ENCODE measurements around the gene CCL28. TPM values are rescaled to one million over a fixed set of nuclear protein-coding genes. Genes with fewer than 3 reads are reported as not detected.
"Not testable (repeated sequence)": the region's sequence is repeated elsewhere in the genome, so short reads cannot be mapped to it uniquely, and the experiment has no call there.

CCL28 gene
- total RNA-seq: 1 to 10 TPM in 1 of 2 donors, under 1 TPM in 1; 0.30 to 1.3 TPM

GRCh38 chr5:43412156-43412555, at the start of gene CCL28:
CCL28 (minus strand) TSS chr5:43412391; CDS start chr5:43412316, 75 bp downstream.
- DNase-seq (ENCODE audit: low spot score): no peak
- no peaks in the 10 kb centered on the region for H3K4me1 ChIP-seq
- H3K9me3 ChIP-seq: no peaks in the 10 kb centered on the region
- H3K27me3 ChIP-seq: no peaks in the 10 kb centered on the region
- no peak within 1 kb of the TSS for H3K4me3 ChIP-seq
- TF ChIP-seq CTCF (IDR thresholded peaks at IDR 0.05): no peak
- H3K27ac ChIP-seq: no peak within 1 kb of the TSS
- no peaks in the 10 kb centered on the region for H3K36me3 ChIP-seq

GRCh38 chr5:43461066-43461465, 48.9 kb upstream of the CCL28 start:
- no peak for TF ChIP-seq CTCF (IDR thresholded peaks at IDR 0.05)
- Histone ChIP-seq H3K27me3 (no peaks in the 10 kb centered on the region), H3K27ac (no peak overlapping the region), H3K36me3 (peaks cover under 1% of the 10 kb centered on the region), H3K9me3 (peaks cover 2 to 4% of the 10 kb centered on the region in 2 donors), H3K4me1 (no peaks in the 10 kb centered on the region), H3K4me3 (no peak overlapping the region)
- DNase-seq (ENCODE audit: low spot score): no peak

GRCh38 chr5:43456556-43456955, 44.4 kb upstream of the CCL28 start:
- Histone ChIP-seq H3K27me3 (no peaks in the 10 kb centered on the region), H3K27ac (no peak overlapping the region), H3K4me1 (no peaks in the 10 kb centered on the region), H3K9me3 (no peaks in the 10 kb centered on the region), H3K4me3 (no peak overlapping the region), H3K36me3 (peaks cover 8% of the 10 kb centered on the region)
- no peak for TF ChIP-seq CTCF (IDR thresholded peaks at IDR 0.05)
- no peak for DNase-seq (ENCODE audit: low spot score)

GRCh38 chr5:43441575-43441974, 29.4 kb upstream of the CCL28 start:
- not testable (repeated sequence) for DNase-seq (ENCODE audit: low spot score); H3K9me3 ChIP-seq; H3K27ac ChIP-seq; H3K27me3 ChIP-seq; H3K4me3 ChIP-seq; H3K4me1 ChIP-seq
- H3K36me3 ChIP-seq: peaks cover 11% of the 10 kb centered on the region

- Histone ChIP-seq H3K9me3 (peaks cover 0 to 8% of the 10 kb centered on the region in 2 donors), H3K27me3 (no peaks in the 10 kb centered on the region), H3K27ac (no peak overlapping the region), H3K4me1 (peaks cover 0 to 12% of the 10 kb centered on the region in 2 donors), H3K36me3 (no peaks in the 10 kb centered on the region), H3K4me3 (no peak overlapping the region)
- TF ChIP-seq CTCF (IDR thresholded peaks at IDR 0.05): no peak
- no peak for DNase-seq (ENCODE audit: low spot score)
These were observed 25.0 kb upstream of the CCL28 start for GRCh38 chr5:43437062-43437660.

- no peaks in the 10 kb centered on the region for H3K36me3 ChIP-seq
- H3K4me1 ChIP-seq: peaks cover 0 to 13% of the 10 kb centered on the region in 2 donors
- no peak for TF ChIP-seq CTCF (IDR thresholded peaks at IDR 0.05)
- H3K27me3 ChIP-seq: no peaks in the 10 kb centered on the region
- no peaks in the 10 kb centered on the region for H3K9me3 ChIP-seq
- no peak for DNase-seq (ENCODE audit: low spot score)
- no peak overlapping the region for H3K4me3 ChIP-seq
- no peak overlapping the region for H3K27ac ChIP-seq
These were observed 21.2 kb upstream of the CCL28 start for GRCh38 chr5:43433382-43433781.
